Effector memory CD4-positive, alpha-beta T cell (primary cell): ENCODE measurements around the gene MPO.
A peak's percentile ranks its signal among the peaks of the same experiment; 100 is the strongest.

Experiments used
- DNase-seq, 3 donors: peaks; one replicate each; pipeline ENCODE4 v3.0.0-alpha.2; 2020
- H3K27ac ChIP-seq: 2 replicates; pipeline ENCODE4 v1.7.0; 2013; ENCODE audit warnings: mild to moderate bottlenecking, low read length, moderate library complexity; ENCODE audit not compliant: insufficient read depth, poor library complexity, severe bottlenecking
- H3K27me3 ChIP-seq: replicated peaks from 2 replicates; pipeline ENCODE4 v1.7.0; 2013; ENCODE audit warnings: mild to moderate bottlenecking, low read length; ENCODE audit not compliant: insufficient read depth, control insufficient read depth, poor library complexity, severe bottlenecking
- H3K36me3 ChIP-seq: 2 replicates; pipeline ENCODE4 v1.7.0; 2013; ENCODE audit warnings: mild to moderate bottlenecking, low read length, moderate library complexity; ENCODE audit not compliant: control insufficient read depth, insufficient read depth
- H3K4me1 ChIP-seq: 2 replicates; pipeline ENCODE4 v1.7.0; 2013; ENCODE audit warnings: low read length, mild to moderate bottlenecking; ENCODE audit not compliant: control insufficient read depth, insufficient read depth, poor library complexity, severe bottlenecking
- H3K4me3 ChIP-seq: 2 replicates; pipeline ENCODE4 v1.7.0; 2013; ENCODE audit warnings: low read length, low read depth, mild to moderate bottlenecking; ENCODE audit not compliant: insufficient read depth, poor library complexity, severe bottlenecking
- H3K9me3 ChIP-seq: 2 replicates; pipeline ENCODE4 v1.7.0; 2013; ENCODE audit warnings: mild to moderate bottlenecking, low read length, moderate library complexity; ENCODE audit not compliant: control insufficient read depth

Gene MPO

GRCh38 chr17:58319173-58320162, 38.7 kb upstream of the MPO start:
- Histone ChIP-seq H3K9me3 (no peaks in the 10 kb centered on the region), H3K27me3 (no peaks in the 10 kb centered on the region), H3K4me1 (peaks cover 10% of the 10 kb centered on the region), H3K4me3 (no peak overlapping the region), H3K36me3 (peaks cover 3% of the 10 kb centered on the region), H3K27ac (no peak overlapping the region)
- DNase-seq = no peak

DNA sequence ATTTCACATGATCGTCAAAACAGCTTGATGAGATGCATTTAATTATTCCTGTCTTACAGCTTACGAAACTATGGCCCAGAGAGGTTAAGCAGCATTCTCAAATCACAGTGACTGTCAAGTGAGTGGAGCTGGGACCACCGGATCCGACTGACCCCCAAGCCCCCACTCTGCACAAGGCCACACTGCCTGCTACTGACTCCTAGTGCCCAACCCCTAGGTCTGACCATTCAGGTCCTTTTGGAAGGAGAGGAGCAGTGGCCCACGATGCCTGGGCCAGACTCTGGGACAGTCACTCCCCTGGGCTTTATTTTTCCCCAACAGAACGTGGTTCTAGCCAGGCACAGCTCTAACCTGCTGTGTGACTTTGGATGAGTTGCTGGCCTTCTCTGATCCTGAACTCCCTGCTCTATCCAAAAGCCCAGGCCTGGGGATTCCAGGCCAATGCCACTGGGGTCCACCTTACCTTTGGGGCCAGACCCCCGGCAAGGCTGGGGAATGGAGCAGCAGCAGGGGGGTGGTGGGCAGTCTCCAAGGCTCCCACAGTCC, 38.0 kb upstream of the MPO start:
- H3K27me3 ChIP-seq = no peaks in the 10 kb centered on the region
- no peaks in the 10 kb centered on the region for H3K9me3 ChIP-seq
- H3K4me3 ChIP-seq = no peak overlapping the region
- peaks cover 10% of the 10 kb centered on the region for H3K4me1 ChIP-seq
- H3K36me3 ChIP-seq = peaks cover 6% of the 10 kb centered on the region
- DNase-seq = no peak
- no peak overlapping the region for H3K27ac ChIP-seq

- Histone ChIP-seq H3K9me3 (no peaks in the 10 kb centered on the region), H3K36me3 (peaks cover 6% of the 10 kb centered on the region), H3K27ac (peak overlapping the region; percentile 49), H3K27me3 (no peaks in the 10 kb centered on the region), H3K4me1 (peaks cover 10% of the 10 kb centered on the region), H3K4me3 (no peak overlapping the region)
- no peak for DNase-seq
These were observed 37.3 kb upstream of the MPO start for GRCh38 chr17:58318065-58318481.

GRCh38 chr17:58317421-58318064, 36.8 kb upstream of the MPO start:
- peak overlapping the region; percentile 49 for H3K27ac ChIP-seq
- no peak overlapping the region for H3K4me3 ChIP-seq
- peak; percentile 56 to 61 (median 60) for DNase-seq
- no peaks in the 10 kb centered on the region for H3K9me3 ChIP-seq
- H3K27me3 ChIP-seq = no peaks in the 10 kb centered on the region
- H3K36me3 ChIP-seq = peaks cover 6% of the 10 kb centered on the region
- H3K4me1 ChIP-seq = peaks cover 10% of the 10 kb centered on the region

GRCh38 chr17:58316260-58316960, 35.7 kb upstream of the MPO start:
- Histone ChIP-seq H3K36me3 (peaks cover 6% of the 10 kb centered on the region), H3K27me3 (no peaks in the 10 kb centered on the region), H3K27ac (no peak overlapping the region), H3K4me3 (no peak overlapping the region), H3K4me1 (peaks cover 10% of the 10 kb centered on the region), H3K9me3 (no peaks in the 10 kb centered on the region)
- DNase-seq = no peak

- DNase-seq = no peak
- peaks cover 6% of the 10 kb centered on the region for H3K36me3 ChIP-seq
These were observed 35.0 kb upstream of the MPO start for GRCh38 chr17:58315750-58316149.

DNA sequence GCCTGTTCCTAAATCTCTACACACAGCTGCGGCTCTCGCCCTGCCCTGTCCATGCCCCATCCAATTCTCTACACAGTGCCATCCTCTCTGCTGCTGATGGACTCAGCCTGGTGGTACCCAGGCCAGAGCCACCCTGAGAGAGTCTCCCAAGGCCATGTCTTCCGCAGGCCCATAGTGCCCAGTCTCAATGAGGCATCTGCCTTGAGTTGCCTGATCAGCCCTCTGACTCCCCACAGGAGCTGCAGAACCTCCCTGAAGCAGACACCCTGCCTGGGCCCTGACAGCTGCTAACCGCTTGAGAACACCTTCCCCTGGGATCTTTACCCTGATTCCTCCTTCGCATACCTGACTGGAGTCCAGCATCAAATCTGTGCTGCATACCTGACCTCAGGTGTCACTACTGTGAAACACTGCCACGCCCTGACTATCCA, 34.6 kb upstream of the MPO start:
- Histone ChIP-seq H3K27ac (no peak overlapping the region), H3K27me3 (no peaks in the 10 kb centered on the region), H3K9me3 (no peaks in the 10 kb centered on the region), H3K36me3 (peaks cover 6% of the 10 kb centered on the region), H3K4me3 (no peak overlapping the region), H3K4me1 (peaks cover 10% of the 10 kb centered on the region)
- DNase-seq = no peak

More at GRCh38 chr17:58315750-58316149, 35.0 kb upstream of the MPO start:
- Histone ChIP-seq H3K4me1 (peaks cover 10% of the 10 kb centered on the region), H3K27me3 (no peaks in the 10 kb centered on the region), H3K27ac (no peak overlapping the region), H3K9me3 (no peaks in the 10 kb centered on the region), H3K4me3 (no peak overlapping the region)

- no peak overlapping the region for H3K4me3 ChIP-seq
- peaks cover 6% of the 10 kb centered on the region for H3K36me3 ChIP-seq
- no peaks in the 10 kb centered on the region for H3K9me3 ChIP-seq
- H3K4me1 ChIP-seq = peaks cover 10% of the 10 kb centered on the region
- no peak overlapping the region for H3K27ac ChIP-seq
- no peaks in the 10 kb centered on the region for H3K27me3 ChIP-seq
- no peak for DNase-seq
These were observed 33.9 kb upstream of the MPO start for GRCh38 chr17:58314706-58315015.

DNA sequence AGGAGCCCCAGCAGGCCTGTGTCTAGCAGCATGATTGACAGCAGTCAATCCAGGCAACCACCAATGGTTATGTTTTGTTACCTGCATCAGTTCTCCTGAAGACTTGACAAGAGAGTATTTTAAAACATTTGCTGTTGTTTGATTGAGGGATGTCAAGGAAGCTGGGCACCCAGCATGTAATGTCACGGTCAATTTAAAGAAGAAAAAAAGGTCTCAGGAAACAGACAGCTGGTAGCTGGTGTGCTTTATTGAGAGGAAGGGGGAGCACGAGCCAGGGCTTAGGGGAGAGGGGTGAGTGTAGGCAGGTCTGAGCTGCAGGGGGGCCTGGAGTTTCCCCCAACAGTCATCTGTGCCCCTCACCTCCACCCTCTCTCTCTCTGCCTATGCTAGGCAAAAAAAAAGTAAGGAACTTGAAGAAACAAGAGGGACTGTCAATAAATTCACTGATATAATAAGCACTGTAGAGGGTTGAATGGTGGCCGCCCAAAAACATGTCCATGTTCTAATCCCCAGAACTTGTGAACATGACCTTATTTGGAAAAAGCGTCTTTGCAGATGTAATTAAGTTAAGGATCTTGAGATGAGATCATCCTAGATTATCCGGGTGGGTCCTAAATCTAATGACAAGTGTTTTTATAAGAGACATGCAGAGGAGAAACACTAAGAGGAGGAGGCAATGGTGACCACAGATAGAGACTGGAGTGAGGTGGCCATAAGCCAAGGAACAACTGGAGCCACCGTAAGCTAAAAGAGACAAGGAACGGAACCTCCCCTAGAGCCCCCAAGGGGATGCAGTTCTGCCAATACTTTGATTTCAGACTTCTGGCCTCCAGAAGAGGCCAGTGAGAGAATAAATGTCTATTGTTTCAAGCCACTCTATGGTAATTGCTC, 33.3 kb upstream of the MPO start:
- no peak overlapping the region for H3K4me3 ChIP-seq
- no peak overlapping the region for H3K27ac ChIP-seq
- no peaks in the 10 kb centered on the region for H3K9me3 ChIP-seq
- H3K36me3 ChIP-seq = peaks cover 6% of the 10 kb centered on the region
- DNase-seq = no peak
- H3K4me1 ChIP-seq = peaks cover 10% of the 10 kb centered on the region
- H3K27me3 ChIP-seq = no peaks in the 10 kb centered on the region
